Caco-2 (cell line): Measurements from ENCODE around the gene CLEC16A. TPM values are rescaled to one million over a fixed set of nuclear protein-coding genes. Genes with fewer than 3 reads are reported as not detected.

Experiments used
- BruUV-seq: library from RNA; stranded (reverse); fragments of 400-500 nt; replicated peaks from 2 replicates; lab custom pipeline; 2021; lab: Mats Ljungman, UMichigan
- CTCF ChIA-PET: fragments of 300-600 bp; sonication (Branson Sonifier 250); formaldehyde crosslinking; loops from one replicate; lab custom pipeline; 2022; ENCODE audit warnings: antibody characterized with exemption; lab: Charles Lee
- POLR2A ChIA-PET: fragments of 300-600 bp; sonication (Branson Sonifier 250); formaldehyde crosslinking; loops from one replicate; lab custom pipeline; 2022; ENCODE audit warnings: antibody characterized with exemption; lab: Charles Lee
- DNase-seq, 2 experiments: peaks; one replicate each; pipeline versions ENCODE4 v3.0.0 to v3.0.0-alpha.2; 2020 to 2022
- H3K27me3 ChIP-seq: replicated peaks from 2 replicates; pipeline ENCODE4 v1.6.0; 2011; ENCODE audit warnings: low read length; ENCODE audit not compliant: control insufficient read depth, insufficient read depth
- H3K36me3 ChIP-seq: 2 replicates; pipeline ENCODE4 v1.5.1; 2011; ENCODE audit warnings: low read length; ENCODE audit not compliant: control insufficient read depth, insufficient read depth
- H3K4me1 ChIP-seq: fragments of 250-450 bp; sonication (Bioruptor Pico); 2 replicates; pipeline ENCODE4 v1.5.1; 2020; ENCODE audit warnings: mild to moderate bottlenecking
- H3K4me3 ChIP-seq: 2 replicates; pipeline ENCODE4 v1.5.1; 2011; ENCODE audit warnings: low read depth, mild to moderate bottlenecking, control low read depth, low read length
- H3K9me3 ChIP-seq: fragments of 250-450 bp; sonication (Bioruptor Pico); 2 replicates; pipeline ENCODE4 v1.5.1; 2020; ENCODE audit warnings: mild to moderate bottlenecking, moderate library complexity
- H3K27ac Mint-ChIP-seq: one replicate; pipeline ENCODE4 v1.8.0; 2022; ENCODE audit warnings: mixed read lengths; ENCODE audit not compliant: unreplicated experiment
- H3K27me3 Mint-ChIP-seq: one replicate; pipeline ENCODE4 v1.8.0; 2022; ENCODE audit warnings: mixed read lengths; ENCODE audit not compliant: insufficient read depth, unreplicated experiment
- H3K36me3 Mint-ChIP-seq: one replicate; pipeline ENCODE4 v1.8.0; 2022; ENCODE audit warnings: mild to moderate bottlenecking, mixed read lengths; ENCODE audit not compliant: insufficient read depth, unreplicated experiment
- H3K4me1 Mint-ChIP-seq: one replicate; pipeline ENCODE4 v1.8.0; 2022; ENCODE audit warnings: low read depth, mixed read lengths; ENCODE audit not compliant: unreplicated experiment
- H3K4me3 Mint-ChIP-seq: one replicate; pipeline ENCODE4 v1.8.0; 2022; ENCODE audit warnings: mild to moderate bottlenecking, moderate library complexity, mixed read lengths; ENCODE audit not compliant: unreplicated experiment
- H3K9me3 Mint-ChIP-seq: one replicate; pipeline ENCODE4 v1.8.0; 2022; ENCODE audit warnings: mixed read lengths; ENCODE audit not compliant: unreplicated experiment
- intact Hi-C: fragments of 100-400 bp; cut with micrococcal nuclease; formaldehyde crosslinking; loops from one replicate; pipeline ENCODE4 v1.10.0; 2022; ENCODE audit not compliant: unreplicated experiment
- total RNA-seq: library from RNA; stranded (reverse); gene quantifications from 2 replicates; pipeline ENCODE4 v1.2.3, GENCODE V29; 2022
- TF ChIP-seq, protein P1 (sequence below), 2 experiments: fragments of 200-600 bp in 1 of 2; IDR thresholded peaks; 1 replicate in 1 of 2; 2 replicates in 1 of 2; pipeline versions ENCODE4 v1.5.1 to v1.8.0; 2011 to 2022; ENCODE audit warnings: antibody characterized with exemption in 1 of 2, control low read depth in 1 of 2, inconsistent platforms in 1 of 2, low read depth in 1 of 2, low read length in 1 of 2, mild to moderate bottlenecking in 1 of 2, moderate library complexity in 1 of 2; ENCODE audit not compliant: insufficient read depth in 1 of 2, severe bottlenecking in 1 of 2, unreplicated experiment in 1 of 2

Gene CLEC16A
- total RNA-seq, 1 experiment from 2014 or later, result 27.0 TPM

DNA sequence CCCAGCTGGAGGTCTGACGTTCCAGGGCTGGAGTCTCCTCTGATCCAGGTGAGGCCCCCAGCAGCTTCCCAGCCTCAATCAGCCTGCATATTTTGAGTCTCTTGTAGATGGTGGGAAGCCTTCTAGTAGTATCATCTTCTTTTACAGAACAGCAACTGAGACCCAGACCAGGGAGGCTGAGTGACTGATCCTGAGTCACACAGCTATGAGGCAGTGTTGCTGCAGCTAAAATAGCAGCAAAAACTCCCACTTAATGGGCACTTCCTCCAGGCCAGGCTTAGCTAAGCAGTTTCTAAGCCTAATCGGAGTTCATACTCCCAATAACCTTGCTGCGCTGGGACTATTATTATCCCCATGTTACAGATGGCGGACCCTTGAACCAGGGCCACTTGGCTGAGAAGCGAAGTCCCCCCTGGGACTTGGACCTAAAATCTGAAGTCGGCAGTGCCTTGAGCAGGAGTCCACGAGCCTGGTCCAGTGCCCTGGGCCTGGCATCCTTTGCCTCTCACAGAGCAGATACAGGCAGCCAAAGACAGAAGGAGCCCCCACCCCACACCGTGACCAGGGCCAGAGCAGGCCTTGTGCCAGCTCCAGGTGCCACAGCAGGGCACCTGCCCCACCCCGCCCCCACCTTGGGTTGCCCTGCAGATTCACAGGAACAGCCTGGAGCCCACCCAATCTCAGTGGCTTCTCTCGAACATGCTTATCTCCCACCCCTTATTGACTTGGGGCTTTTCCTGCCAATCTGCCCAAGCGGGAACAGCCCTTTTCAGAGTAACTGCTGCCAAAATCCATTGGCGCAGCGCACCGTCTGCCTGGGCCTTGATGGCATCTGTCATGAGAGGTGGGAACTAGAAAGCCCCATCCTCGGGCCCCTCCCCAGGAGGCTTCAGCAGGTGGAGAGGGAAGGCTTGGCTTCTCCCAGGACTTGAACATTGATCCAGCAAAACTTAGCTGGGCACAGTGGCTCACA, 246.5 kb downstream of the CLEC16A start:
- no peak for DNase-seq
- Mint-ChIP-seq H3K27ac (no peak overlapping the region), H3K36me3 (no peaks in the 10 kb centered on the region), H3K27me3 (peaks cover 13% of the 10 kb centered on the region), H3K9me3 (no peaks in the 10 kb centered on the region), H3K4me1 (no peaks in the 10 kb centered on the region), H3K4me3 (no peak overlapping the region)
- CTCF ChIA-PET, result interaction anchor here (0.7 kb wide), 1 partner anchor 32 kb away, joined by 3 read pairs; no protein-coding TSS in a partner anchor
- Histone ChIP-seq H3K4me1 (no peaks in the 10 kb centered on the region), H3K27me3 (no peaks in the 10 kb centered on the region), H3K36me3 (no peaks in the 10 kb centered on the region), H3K4me3 (no peak overlapping the region), H3K9me3 (no peaks in the 10 kb centered on the region)
- intact Hi-C loops, result no loop called here
- POLR2A ChIA-PET, result no interaction called here
- no TSS peak for BruUV-seq
- TF ChIP-seq, protein P1, sequence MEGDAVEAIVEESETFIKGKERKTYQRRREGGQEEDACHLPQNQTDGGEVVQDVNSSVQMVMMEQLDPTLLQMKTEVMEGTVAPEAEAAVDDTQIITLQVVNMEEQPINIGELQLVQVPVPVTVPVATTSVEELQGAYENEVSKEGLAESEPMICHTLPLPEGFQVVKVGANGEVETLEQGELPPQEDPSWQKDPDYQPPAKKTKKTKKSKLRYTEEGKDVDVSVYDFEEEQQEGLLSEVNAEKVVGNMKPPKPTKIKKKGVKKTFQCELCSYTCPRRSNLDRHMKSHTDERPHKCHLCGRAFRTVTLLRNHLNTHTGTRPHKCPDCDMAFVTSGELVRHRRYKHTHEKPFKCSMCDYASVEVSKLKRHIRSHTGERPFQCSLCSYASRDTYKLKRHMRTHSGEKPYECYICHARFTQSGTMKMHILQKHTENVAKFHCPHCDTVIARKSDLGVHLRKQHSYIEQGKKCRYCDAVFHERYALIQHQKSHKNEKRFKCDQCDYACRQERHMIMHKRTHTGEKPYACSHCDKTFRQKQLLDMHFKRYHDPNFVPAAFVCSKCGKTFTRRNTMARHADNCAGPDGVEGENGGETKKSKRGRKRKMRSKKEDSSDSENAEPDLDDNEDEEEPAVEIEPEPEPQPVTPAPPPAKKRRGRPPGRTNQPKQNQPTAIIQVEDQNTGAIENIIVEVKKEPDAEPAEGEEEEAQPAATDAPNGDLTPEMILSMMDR (IDR thresholded peaks at IDR 0.05; ENCODE audit: insufficient read depth in 1 of 2, low read depth in 1 of 2, low read length in 1 of 2, severe bottlenecking in 1 of 2, unreplicated experiment in 1 of 2), result no peak

DNA sequence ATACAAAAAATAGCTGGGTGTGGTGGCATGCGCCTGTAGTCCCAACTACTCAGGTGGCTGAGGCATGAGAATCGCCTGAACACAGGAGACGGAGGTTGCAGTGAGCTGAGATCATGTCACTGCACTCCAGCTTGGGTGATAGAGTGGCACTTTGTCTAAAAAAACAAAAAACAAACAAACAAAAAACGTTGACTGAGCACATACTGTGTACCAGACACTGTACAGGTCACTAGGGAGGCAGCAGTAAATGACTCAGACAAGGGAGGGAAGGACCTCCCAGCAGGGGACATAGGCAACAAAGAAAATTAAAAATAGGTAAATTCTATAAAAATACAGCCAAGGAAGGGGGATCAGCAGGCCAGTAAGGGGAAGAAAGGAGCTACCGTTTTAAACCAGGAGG, 247.3 kb downstream of the CLEC16A start:
- no peak overlapping the region for H3K4me3 ChIP-seq
- H3K27me3 ChIP-seq, result no peaks in the 10 kb centered on the region
- H3K36me3 ChIP-seq, result no peaks in the 10 kb centered on the region
- no peaks in the 10 kb centered on the region for H3K9me3 Mint-ChIP-seq
- no TSS peak for BruUV-seq
- TF ChIP-seq, protein P1 (IDR thresholded peaks at IDR 0.05; ENCODE audit: insufficient read depth in 1 of 2, low read depth in 1 of 2, low read length in 1 of 2, severe bottlenecking in 1 of 2, unreplicated experiment in 1 of 2), result no peak
- ChIA-PET POLR2A (no interaction called here), CTCF (interaction anchor here (0.7 kb wide), 1 partner anchor 32 kb away, joined by 3 read pairs; no protein-coding TSS in a partner anchor)
- H3K4me1 ChIP-seq, result no peaks in the 10 kb centered on the region
- intact Hi-C loops, result no loop called here
- no peak for DNase-seq
- H3K9me3 ChIP-seq, result no peaks in the 10 kb centered on the region
- no peaks in the 10 kb centered on the region for H3K36me3 Mint-ChIP-seq
- no peaks in the 10 kb centered on the region for H3K4me1 Mint-ChIP-seq
- no peak overlapping the region for H3K4me3 Mint-ChIP-seq
- peaks cover 13% of the 10 kb centered on the region for H3K27me3 Mint-ChIP-seq
- H3K27ac Mint-ChIP-seq, result no peak overlapping the region

DNA sequence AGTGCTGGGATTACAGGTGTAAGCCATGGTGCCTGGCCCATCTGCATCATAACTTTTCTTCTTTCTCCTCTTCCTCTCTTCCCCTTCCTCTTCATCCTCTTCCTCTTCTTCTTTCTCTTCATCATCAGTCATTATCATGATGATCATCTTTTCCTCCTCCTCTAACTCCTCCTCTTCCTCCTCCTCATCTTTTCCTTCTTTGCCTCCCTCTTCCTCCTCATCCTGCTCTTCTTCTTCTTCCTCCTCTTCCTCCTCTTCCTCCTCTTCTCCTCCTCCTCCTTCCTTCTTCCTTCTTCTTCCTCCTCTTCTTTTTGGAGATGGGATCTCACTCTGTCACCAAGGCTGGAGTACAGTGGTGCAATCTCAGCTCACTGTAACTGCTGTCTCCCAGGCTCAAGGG, 249.1 kb downstream of the CLEC16A start:
- ChIA-PET CTCF (no interaction called here), POLR2A (interaction anchor here (0.7 kb wide), 1 partner anchor 63 kb away, joined by 6 read pairs; the partner anchor contains the start of gene SOCS1)
- H3K4me3 Mint-ChIP-seq, result no peak overlapping the region
- TF ChIP-seq, protein P1 (IDR thresholded peaks at IDR 0.05; ENCODE audit: insufficient read depth in 1 of 2, low read depth in 1 of 2, low read length in 1 of 2, severe bottlenecking in 1 of 2, unreplicated experiment in 1 of 2), result no peak
- intact Hi-C loops, result no loop called here
- no peaks in the 10 kb centered on the region for H3K4me1 ChIP-seq
- H3K4me3 ChIP-seq, result no peak overlapping the region
- no peaks in the 10 kb centered on the region for H3K9me3 Mint-ChIP-seq
- no peaks in the 10 kb centered on the region for H3K4me1 Mint-ChIP-seq
- no peaks in the 10 kb centered on the region for H3K27me3 ChIP-seq
- no peaks in the 10 kb centered on the region for H3K36me3 ChIP-seq
- no peaks in the 10 kb centered on the region for H3K36me3 Mint-ChIP-seq
- no TSS peak for BruUV-seq
- H3K27me3 Mint-ChIP-seq, result peaks cover 13% of the 10 kb centered on the region
- no peak overlapping the region for H3K27ac Mint-ChIP-seq
- DNase-seq, result no peak
- H3K9me3 ChIP-seq, result no peaks in the 10 kb centered on the region
